CD4-positive, alpha-beta T cell treated with Interleukin-6 for 4 hours (primary cell): ENCODE measurements around the gene KCNJ9.
"Not testable (repeated sequence)": the region's sequence is repeated elsewhere in the genome, so short reads cannot be mapped to it uniquely, and the experiment has no call there.

Source experiments
- DNase-seq: peaks from one replicate; pipeline ENCODE4 v3.0.0-alpha.2; 2020; ENCODE audit warnings: mixed read lengths

Gene KCNJ9

DNA sequence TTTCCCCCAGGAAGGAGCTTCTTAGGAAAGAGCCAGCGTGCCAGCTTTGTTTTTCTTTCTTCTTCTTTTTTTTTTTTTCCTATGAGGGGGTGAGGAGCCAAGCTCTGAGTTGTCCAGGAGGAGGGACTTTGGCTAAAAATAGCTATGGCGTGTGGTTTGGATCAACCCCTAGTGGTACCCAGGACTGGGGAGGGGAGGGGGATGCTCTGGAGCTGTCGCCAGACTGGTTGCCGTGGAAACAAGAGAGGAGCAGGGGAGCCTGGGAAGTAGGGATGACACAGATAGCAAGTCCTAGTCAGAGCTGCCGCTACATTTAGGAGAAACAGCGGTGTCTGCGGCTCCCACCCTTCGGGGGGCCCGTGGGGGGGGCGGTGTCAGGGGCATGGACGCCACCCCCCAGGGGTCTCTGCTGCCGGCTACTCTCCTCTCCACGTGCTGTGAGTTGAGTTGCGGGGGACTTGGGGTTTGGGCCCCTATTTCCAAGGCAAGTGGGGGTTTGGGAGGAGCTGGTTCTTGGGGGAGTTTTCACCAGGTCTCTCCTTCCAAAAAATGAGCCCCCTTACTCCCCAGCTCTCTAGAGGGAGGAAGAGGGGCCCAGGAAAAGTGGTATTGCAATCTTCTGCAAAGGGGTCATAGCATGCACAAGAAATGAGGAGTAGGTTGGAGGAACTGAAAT, at the start of gene KCNJ9:
Gene KCNJ9, plus strand, starts transcription at position 278 of the 676 bp plus-strand sequence. CDS start 2,493 bp downstream, outside the sequence.
- no peak for DNase-seq

GRCh38 chr1:160032165-160032820, 49.0 kb upstream of the KCNJ9 start:
- no peak for DNase-seq

- no peak for DNase-seq
These were observed 40.9 kb upstream of the KCNJ9 start for GRCh38 chr1:160040476-160040875.

- no peak for DNase-seq
These were observed 37.8 kb upstream of the KCNJ9 start for GRCh38 chr1:160043543-160043942.

DNA sequence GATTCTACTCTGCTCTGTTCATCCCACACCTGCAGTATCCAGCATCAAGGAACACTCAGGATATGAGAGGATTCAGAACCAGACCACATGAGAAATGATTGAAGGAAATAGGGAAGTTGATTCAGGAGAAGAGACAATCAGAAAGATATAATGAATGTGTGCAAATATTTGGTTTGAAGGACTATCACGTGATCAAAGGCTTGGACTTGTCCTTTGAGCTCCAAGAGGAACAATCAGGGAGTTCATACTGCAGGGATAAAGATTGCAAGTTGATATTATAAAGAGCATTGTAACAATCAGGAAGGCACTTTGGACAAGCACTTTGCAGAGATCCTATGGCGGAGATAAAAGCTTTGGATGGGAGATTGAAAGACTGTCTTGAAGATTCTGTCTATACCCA, 35.7 kb upstream of the KCNJ9 start:
- DNase-seq: no peak

DNA sequence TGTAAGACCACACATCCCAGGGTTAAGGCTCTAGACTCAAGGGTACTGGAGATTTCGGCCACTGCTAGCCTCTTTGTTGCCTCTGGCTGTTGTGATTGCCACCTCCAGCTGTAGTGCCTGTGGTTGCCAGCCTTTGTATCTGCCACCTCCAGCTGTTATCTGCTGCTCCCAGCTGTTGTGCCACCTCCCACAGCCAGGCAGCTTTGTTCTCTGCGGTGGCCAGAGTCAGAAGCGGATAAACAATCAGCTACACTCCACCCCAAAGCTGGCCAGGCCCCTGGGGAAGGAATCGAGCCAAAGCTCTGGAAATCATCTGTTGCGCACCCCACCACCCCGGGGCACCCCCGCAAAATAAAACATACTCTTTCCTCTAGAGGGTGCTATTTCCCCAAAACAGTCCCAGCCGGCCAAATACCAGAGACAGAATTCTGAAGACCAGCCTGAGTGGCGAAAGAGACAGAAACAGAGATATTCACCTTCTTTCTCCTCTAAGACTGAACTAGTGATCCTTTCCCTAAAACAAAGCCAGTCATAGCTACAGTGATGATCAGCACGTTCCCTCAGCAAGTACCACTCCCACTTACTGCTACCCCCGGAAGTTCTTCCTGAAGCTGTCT, 34.7 kb upstream of the KCNJ9 start:
- DNase-seq: peak; percentile 42

DNA sequence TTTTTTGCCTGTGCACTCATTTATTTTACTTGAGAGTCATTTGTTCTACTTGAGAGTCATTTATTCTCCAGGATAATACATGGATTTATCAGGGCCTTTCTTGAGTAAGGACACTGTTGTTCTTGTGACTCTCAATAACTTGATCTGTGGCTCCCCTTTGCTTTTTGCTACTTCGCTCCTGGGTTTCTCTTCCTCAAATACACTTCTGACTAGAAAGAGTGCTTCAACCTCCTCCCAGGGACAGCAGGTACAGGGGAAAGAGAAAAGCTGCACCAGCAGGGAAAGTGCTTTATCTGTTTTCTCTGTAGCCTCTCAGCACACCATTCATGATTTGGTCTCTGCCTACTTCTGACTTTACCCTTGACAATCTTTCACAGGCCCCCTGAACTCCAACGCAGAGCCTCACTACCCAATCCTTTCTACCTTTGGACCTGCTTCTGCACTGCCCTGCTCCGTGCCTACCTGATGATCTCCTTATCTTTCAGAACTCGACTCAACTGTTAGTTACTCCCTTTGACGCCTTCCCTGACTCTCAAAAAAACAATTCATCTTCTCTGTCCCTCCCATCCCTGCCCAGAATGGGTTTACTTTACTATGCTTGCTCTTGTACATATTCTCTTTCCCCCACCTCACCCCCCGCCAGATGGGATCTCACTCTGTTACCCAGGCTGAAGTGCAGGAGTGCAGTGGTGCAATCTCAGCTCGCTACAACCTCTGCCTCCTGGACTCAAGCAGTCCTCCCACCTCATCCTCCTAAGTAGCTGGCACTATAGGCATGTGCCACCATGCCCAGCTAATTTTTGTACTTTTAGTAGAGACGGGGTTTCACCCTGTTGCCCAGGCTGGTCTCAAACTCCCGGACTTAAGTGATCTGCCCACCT, 34.0 kb upstream of the KCNJ9 start:
- no peak for DNase-seq

- DNase-seq: no peak
These were observed 33.0 kb upstream of the KCNJ9 start for GRCh38 chr1:160048335-160048734.

DNA sequence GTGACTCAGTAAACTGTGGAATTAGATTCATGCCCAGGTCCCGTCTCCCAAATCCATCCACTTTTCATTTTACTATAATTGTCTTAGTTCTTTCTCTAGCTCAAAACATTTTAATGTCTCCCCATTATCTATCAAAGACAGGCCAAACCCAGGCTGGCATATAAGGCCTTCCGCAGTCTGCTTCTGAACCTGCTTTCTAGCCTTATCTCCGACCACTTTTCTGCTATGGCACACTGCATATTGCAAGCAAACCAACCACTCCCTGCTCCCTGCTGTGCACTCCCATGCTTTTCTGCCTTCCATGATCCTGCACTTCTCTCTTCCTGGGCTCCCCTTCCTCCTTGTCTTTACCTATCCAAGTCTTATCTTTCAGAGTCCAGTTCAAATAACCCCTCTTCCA, 32.2 kb upstream of the KCNJ9 start:
- DNase-seq: no peak

DNA sequence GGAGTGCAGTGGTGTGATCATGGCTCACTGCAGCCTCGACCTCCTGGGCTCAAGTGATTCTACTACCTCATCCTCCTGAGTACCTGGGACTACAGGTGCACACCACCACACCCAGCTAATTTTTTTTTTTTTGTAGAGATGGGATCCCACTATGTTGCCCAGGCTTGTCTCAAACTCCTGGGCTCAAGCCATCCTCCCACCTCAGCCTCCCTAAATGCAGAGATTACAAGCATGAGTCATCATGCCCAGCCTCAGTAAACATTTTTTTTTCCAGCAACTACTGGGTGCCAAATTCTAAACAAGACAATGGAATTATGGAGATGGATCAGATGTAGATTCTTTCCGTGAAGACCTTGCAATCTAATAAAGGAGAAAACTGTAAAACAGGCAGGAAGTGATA, 31.2 kb upstream of the KCNJ9 start:
- not testable (repeated sequence) for DNase-seq

GRCh38 chr1:160050619-160051018, 30.7 kb upstream of the KCNJ9 start:
- no peak for DNase-seq

DNA sequence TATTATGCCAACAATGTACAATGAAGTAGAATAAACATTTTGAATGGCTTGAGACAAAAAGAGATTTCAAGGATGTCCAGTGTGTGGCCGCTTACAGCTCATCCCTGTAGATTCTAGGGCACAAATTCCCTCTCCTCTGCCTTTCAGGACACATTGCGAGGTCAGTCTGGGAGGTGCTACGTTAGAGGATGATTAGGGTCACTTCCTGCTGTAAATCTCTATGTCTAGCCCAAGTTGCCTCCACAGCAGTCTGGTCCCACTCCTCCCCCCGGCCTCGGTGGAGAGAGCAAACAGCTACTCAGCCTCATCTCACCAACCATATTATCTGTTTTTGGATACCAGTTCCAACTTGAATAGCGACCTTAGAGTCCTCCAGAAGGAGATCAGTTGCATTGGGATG, 28.4 kb upstream of the KCNJ9 start:
- DNase-seq: no peak

GRCh38 chr1:160053548-160054365, 27.6 kb upstream of the KCNJ9 start:
- no peak for DNase-seq

- no peak for DNase-seq
These were observed 24.6 kb upstream of the KCNJ9 start for GRCh38 chr1:160056648-160057169.

GRCh38 chr1:160058087-160058486, 23.3 kb upstream of the KCNJ9 start:
- no peak for DNase-seq

DNA sequence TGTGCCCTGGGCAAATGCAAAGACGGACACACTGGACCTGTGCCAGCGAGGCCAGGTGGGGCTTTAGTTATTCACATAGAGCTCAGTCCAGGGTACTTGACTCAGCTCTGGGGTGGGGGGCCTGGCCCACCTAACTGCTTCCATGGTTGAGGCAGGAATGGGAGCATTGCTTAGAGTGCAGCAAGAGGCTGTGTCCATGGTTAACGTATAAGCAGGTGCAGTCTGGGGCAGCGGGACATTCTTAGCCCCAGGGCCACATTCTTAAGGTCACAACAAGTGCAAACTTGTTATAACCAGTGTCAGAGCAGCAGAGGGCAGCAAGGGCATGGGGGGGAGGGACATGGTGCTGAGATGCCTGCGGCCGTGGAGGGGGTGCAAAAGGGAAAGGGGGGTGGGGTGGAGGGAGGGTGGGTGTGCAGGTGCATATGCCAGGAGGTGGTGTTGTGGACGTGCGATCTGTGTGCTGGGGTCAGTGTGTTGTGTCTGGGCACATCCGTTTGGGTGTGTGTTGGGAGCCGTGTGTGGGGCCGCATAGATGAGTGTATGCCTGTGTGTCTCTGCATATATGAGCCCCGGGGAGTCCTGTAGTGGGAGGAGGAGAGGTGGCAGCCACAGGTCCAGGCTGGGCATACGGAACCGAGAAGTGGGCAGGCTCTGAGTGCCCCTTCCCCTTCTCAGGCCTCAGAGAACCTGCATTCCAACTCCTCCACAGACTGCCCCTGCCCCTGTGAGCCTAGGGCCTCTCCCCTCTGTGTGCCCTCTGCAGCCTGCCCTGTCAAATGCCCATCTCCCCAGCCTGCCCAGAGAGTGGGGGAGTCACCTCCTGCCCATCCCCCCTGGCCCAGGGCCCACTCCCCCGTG, 19.7 kb upstream of the KCNJ9 start:
- DNase-seq: no peak

DNA sequence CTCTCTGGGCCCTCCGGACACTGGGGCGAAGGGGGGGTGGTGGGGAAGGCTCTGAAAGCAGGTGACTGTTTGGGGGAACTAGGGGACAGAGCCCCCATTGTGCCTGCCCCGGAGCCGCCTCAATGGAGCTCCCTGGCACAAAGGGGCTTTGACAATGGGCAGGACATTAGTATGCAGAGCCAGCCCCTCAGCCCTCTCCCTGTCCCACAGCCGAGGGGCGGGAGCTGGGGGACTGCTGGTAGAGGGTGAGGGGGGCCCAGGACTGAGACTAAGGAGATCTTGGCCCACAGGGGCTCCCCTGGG, 19.2 kb upstream of the KCNJ9 start:
- no peak for DNase-seq

GRCh38 chr1:160063176-160063575, 18.2 kb upstream of the KCNJ9 start:
- no peak for DNase-seq

DNA sequence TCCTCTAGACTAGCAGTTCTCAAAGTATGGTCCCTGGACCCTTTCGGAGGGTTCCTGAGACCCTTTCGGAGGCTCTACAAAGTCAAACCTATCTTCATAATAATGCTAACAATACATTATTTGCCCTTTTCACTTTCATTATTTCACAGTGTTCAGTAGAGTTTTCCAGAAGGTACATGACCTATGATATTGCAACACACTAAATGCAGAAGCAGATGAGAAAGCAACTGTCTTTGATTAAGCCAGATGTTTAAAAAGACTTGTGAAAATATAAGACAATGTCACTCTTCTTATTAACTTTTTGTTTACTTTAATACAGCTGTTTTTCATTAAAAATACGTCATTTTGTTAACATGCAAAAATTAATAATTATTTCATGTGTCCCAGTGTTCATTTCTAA, 17.2 kb upstream of the KCNJ9 start:
- DNase-seq: no peak

DNA sequence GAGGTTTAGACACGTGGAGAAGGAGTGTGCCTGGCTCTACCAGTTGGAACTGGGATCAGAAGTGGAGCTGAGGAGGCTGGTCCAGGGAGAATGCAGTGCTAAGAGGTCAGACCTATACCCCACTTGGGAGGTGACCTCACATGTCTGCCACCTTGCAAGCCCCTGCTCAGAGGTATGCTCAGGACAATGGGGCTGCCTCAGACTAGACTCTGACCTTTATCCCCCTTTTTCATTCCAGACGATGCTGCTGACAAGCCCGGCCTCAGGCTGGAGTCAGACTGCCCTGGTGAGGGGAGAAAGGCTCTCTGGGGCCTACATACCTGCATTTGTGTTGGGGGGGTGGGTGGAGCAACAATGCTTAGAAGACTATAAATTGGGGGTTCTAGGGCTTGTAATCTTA, 16.6 kb upstream of the KCNJ9 start:
- no peak for DNase-seq
